HG02981 (cell line): ENCODE measurements around the gene MIGA1.

Source experiments
- ATAC-seq: cut with Tn5 transposase; IDR thresholded peaks from one replicate; pipeline ENCODE4 v1.9.1; 2021; ENCODE audit warnings: mild to moderate bottlenecking, moderate library complexity; ENCODE audit not compliant: unreplicated experiment

Gene MIGA1

GRCh38 chr1:77841574-77841973 lies 62.1 kb downstream of the MIGA1 start:
- no peak for ATAC-seq

GRCh38 chr1:77845951-77846350 lies 66.5 kb downstream of the MIGA1 start:
- ATAC-seq = no peak

GRCh38 chr1:77846966-77847365 lies 67.5 kb downstream of the MIGA1 start:
- ATAC-seq = no peak

- ATAC-seq = no peak
Observed at GRCh38 chr1:77847621-77848080, 68.2 kb downstream of the MIGA1 start.

GRCh38 chr1:77850082-77850481 lies 70.6 kb downstream of the MIGA1 start:
- ATAC-seq = no peak

- ATAC-seq = no peak
Observed at GRCh38 chr1:77857552-77857951, 78.1 kb downstream of the MIGA1 start.

- no peak for ATAC-seq
Observed at GRCh38 chr1:77858725-77859124, 79.3 kb downstream of the MIGA1 start.

GRCh38 chr1:77859248-77859647 lies 79.8 kb downstream of the MIGA1 start:
- ATAC-seq = no peak

- no peak for ATAC-seq
Observed at GRCh38 chr1:77866296-77866695, 86.8 kb downstream of the MIGA1 start.

- no peak for ATAC-seq
Observed at GRCh38 chr1:77872645-77873044, 93.2 kb downstream of the MIGA1 start.

GRCh38 chr1:77873461-77873860 lies 94.0 kb downstream of the MIGA1 start:
- no peak for ATAC-seq

GRCh38 chr1:77874804-77875445 lies 95.5 kb downstream of the MIGA1 start:
- no peak for ATAC-seq

- ATAC-seq = no peak
Observed at GRCh38 chr1:77876884-77877283, 97.4 kb downstream of the MIGA1 start.

- no peak for ATAC-seq
Observed at GRCh38 chr1:77881061-77881460, 101.6 kb downstream of the MIGA1 start.

- no peak for ATAC-seq
Observed at GRCh38 chr1:77882411-77882810, 103.0 kb downstream of the MIGA1 start.

GRCh38 chr1:77888081-77888780 lies 108.8 kb downstream of the MIGA1 start, which contains the start of gene NEXN:
TSS of gene NEXN (plus strand) at chr1:77888624. CDS start at chr1:77916107, 27,483 bp downstream.
- peak; percentile 28 for ATAC-seq

GRCh38 chr1:77888781-77889642 lies 109.6 kb downstream of the MIGA1 start:
- ATAC-seq = peak; percentile 68

GRCh38 chr1:77889671-77890070 lies 110.2 kb downstream of the MIGA1 start:
- ATAC-seq = no peak

GRCh38 chr1:77891200-77891599 lies 111.8 kb downstream of the MIGA1 start:
- no peak for ATAC-seq

- ATAC-seq = no peak
Observed at GRCh38 chr1:77899647-77900320, 120.3 kb downstream of the MIGA1 start.
